H1 (cell line): ENCODE measurements around the gene FAM161A. TPM values are rescaled to one million over a fixed set of nuclear protein-coding genes. Genes with fewer than 3 reads are reported as not detected.

Experiments
- CTCF ChIA-PET: fragments of 300-600 bp; sonication (Branson Sonifier 250); formaldehyde crosslinking; loops from one replicate; lab custom pipeline; 2021; ENCODE audit not compliant: partially characterized antibody; lab: Charles Lee
- POLR2A ChIA-PET: fragments of 300-600 bp; sonication (Branson Sonifier 250); formaldehyde crosslinking; loops from one replicate; lab custom pipeline; 2021; ENCODE audit warnings: inconsistent platforms; ENCODE audit not compliant: partially characterized antibody; lab: Charles Lee
- DNase-seq, 2 experiments: peaks; one replicate each; pipeline versions ENCODE4 v3.0.0 to v3.0.0-alpha.2; 2010 to 2022; ENCODE audit warnings: low spot score in 2 of 2, low read depth in 1 of 2, mixed read lengths in 1 of 2
- FAIRE-seq: peaks from 2 replicates; lab custom pipeline; 2011; peaks lifted over from hg19 to GRCh38; lab: Jason Lieb, UNC
- H2AFZ ChIP-seq: 2 replicates; pipeline ENCODE4 v1.8.1; 2012; ENCODE audit warnings: low read length, inconsistent platforms
- H2AK5ac ChIP-seq: 2 replicates; pipeline ENCODE4 v1.6.1; 2013; ENCODE audit warnings: low read depth, low read length
- H2BK120ac ChIP-seq: replicated peaks from 2 replicates; pipeline ENCODE3; 2013; ENCODE audit warnings: low read depth, low read length, inconsistent platforms
- H2BK12ac ChIP-seq: 2 replicates; pipeline ENCODE4 v1.6.1; 2013; ENCODE audit warnings: low read depth, low read length
- H2BK15ac ChIP-seq: 2 replicates; pipeline ENCODE4 v1.6.1; 2013; ENCODE audit warnings: low read length
- H2BK20ac ChIP-seq: 2 replicates; pipeline ENCODE4 v1.6.1; 2013; ENCODE audit warnings: low read length
- H2BK5ac ChIP-seq: 2 replicates; pipeline ENCODE4 v1.6.1; 2013; ENCODE audit warnings: low read depth, low read length
- H3K14ac ChIP-seq: 2 replicates; pipeline ENCODE4 v1.6.1; 2013; ENCODE audit warnings: inconsistent platforms; ENCODE audit not compliant: insufficient read length
- H3K18ac ChIP-seq: 2 replicates; pipeline ENCODE4 v1.6.1; 2013; ENCODE audit warnings: low read length; ENCODE audit errors: extremely low read depth
- H3K23ac ChIP-seq: 2 replicates; pipeline ENCODE4 v1.6.1; 2013; ENCODE audit warnings: inconsistent platforms; ENCODE audit not compliant: insufficient read length
- H3K23me2 ChIP-seq: 2 replicates; pipeline ENCODE4 v1.6.1; 2013; ENCODE audit warnings: low read depth, low read length
- H3K27ac ChIP-seq: 2 replicates; pipeline ENCODE4 v1.6.1; 2011; ENCODE audit warnings: low read depth, low read length, inconsistent platforms
- H3K27me3 ChIP-seq, 4 experiments: replicated peaks in 1 of 4; 1 replicate in 1 of 4; 2 replicates in 3 of 4; pipeline versions ENCODE4 v1.6.1 to v1.8.1; 2011 to 2013; ENCODE audit warnings: low read length in 3 of 4, mild to moderate bottlenecking in 3 of 4, inconsistent platforms in 2 of 4, mixed read lengths in 2 of 4, moderate library complexity in 1 of 4; ENCODE audit not compliant: control insufficient read depth in 3 of 4, insufficient read depth in 3 of 4; ENCODE audit errors: extremely low read depth in 1 of 4
- H3K36me3 ChIP-seq, 4 experiments: 2 replicates each; pipeline versions ENCODE4 v1.6.1 to v1.8.1; 2011 to 2013; ENCODE audit warnings: mild to moderate bottlenecking in 4 of 4, low read length in 3 of 4, moderate library complexity in 2 of 4, control low read depth in 1 of 4, inconsistent platforms in 1 of 4; ENCODE audit not compliant: insufficient read depth in 4 of 4, control insufficient read depth in 2 of 4
- H3K4ac ChIP-seq: replicated peaks from 2 replicates; pipeline ENCODE3; 2013; ENCODE audit warnings: low read length, low read depth, mixed read lengths, inconsistent platforms; ENCODE audit not compliant: insufficient read length
- H3K4me1 ChIP-seq, 4 experiments: replicated peaks in 1 of 4; 1 replicate in 1 of 4; 2 replicates in 3 of 4; pipeline versions ENCODE4 v1.6.1 to v1.8.1; 2011 to 2013; ENCODE audit warnings: low read length in 3 of 4, inconsistent platforms in 2 of 4, mixed read lengths in 1 of 4; ENCODE audit not compliant: insufficient read depth in 4 of 4, control insufficient read depth in 3 of 4
- H3K4me2 ChIP-seq, 2 experiments: 2 replicates each; pipeline versions ENCODE4 v1.6.1 to v1.8.1; 2011 to 2013; ENCODE audit warnings: low read depth in 2 of 2, low read length in 2 of 2, control low read depth in 1 of 2, inconsistent platforms in 1 of 2, mild to moderate bottlenecking in 1 of 2; ENCODE audit not compliant: insufficient read depth in 1 of 2
- H3K4me3 ChIP-seq, 4 experiments: fragments of 200-600, 300-600 bp in 1 of 4; sonication (generic), shearing (Covaris generic), sonication (Bioruptor Twin) in 1 of 4; 2 replicates each; pipeline versions ENCODE4 v1.5.1 to v1.8.1; 2011 to 2016; ENCODE audit warnings: low read length in 4 of 4, low read depth in 3 of 4, control low read depth in 2 of 4, inconsistent platforms in 2 of 4, mild to moderate bottlenecking in 2 of 4, mixed read lengths in 1 of 4, moderate library complexity in 1 of 4; ENCODE audit not compliant: insufficient read depth in 2 of 4; ENCODE audit errors: extremely low read depth in 1 of 4
- H3K56ac ChIP-seq: replicated peaks from 2 replicates; pipeline ENCODE3; 2013; ENCODE audit warnings: low read depth, mild to moderate bottlenecking, mixed read lengths, low read length, inconsistent platforms; ENCODE audit not compliant: insufficient read length
- H3K79me1 ChIP-seq: 2 replicates; pipeline ENCODE4 v1.6.1; 2013; ENCODE audit warnings: low read depth, low read length, control low read depth
- H3K79me2 ChIP-seq, 2 experiments: 2 replicates each; pipeline versions ENCODE4 v1.6.1 to v1.8.1; 2012 to 2013; ENCODE audit warnings: low read length in 2 of 2, mild to moderate bottlenecking in 2 of 2, inconsistent platforms in 1 of 2; ENCODE audit not compliant: insufficient read depth in 2 of 2, control insufficient read depth in 1 of 2
- H3K9ac ChIP-seq, 4 experiments: replicated peaks in 1 of 4; 1 replicate in 1 of 4; 2 replicates in 3 of 4; pipeline versions ENCODE4 v1.6.1 to v1.8.1; 2011 to 2013; ENCODE audit warnings: low read depth in 3 of 4, low read length in 3 of 4, control low read depth in 2 of 4, mild to moderate bottlenecking in 2 of 4, moderate library complexity in 2 of 4, inconsistent platforms in 1 of 4; ENCODE audit errors: extremely low read depth in 1 of 4
- H3K9me3 ChIP-seq, 2 experiments: 2 replicates each; pipeline versions ENCODE4 v1.6.1 to v1.8.1; 2012 to 2013; ENCODE audit warnings: mild to moderate bottlenecking in 2 of 2, moderate library complexity in 2 of 2, control low read depth in 1 of 2, inconsistent platforms in 1 of 2, low read depth in 1 of 2, low read length in 1 of 2, mixed read lengths in 1 of 2; ENCODE audit not compliant: insufficient read depth in 2 of 2
- H4K20me1 ChIP-seq, 2 experiments: replicated peaks in 1 of 2; 2 replicates each; pipeline versions ENCODE3 to v1.8.1; 2011 to 2013; ENCODE audit warnings: inconsistent platforms in 2 of 2, low read length in 2 of 2, mild to moderate bottlenecking in 1 of 2; ENCODE audit not compliant: insufficient read depth in 2 of 2, control insufficient read depth in 1 of 2
- H4K5ac ChIP-seq: 2 replicates; pipeline ENCODE4 v1.6.1; 2013; ENCODE audit warnings: low read length, low read depth, mixed read lengths, inconsistent platforms; ENCODE audit not compliant: insufficient read length
- H4K8ac ChIP-seq: 2 replicates; pipeline ENCODE4 v1.8.0; 2013; ENCODE audit warnings: mild to moderate bottlenecking, moderate library complexity, low read length, inconsistent platforms; ENCODE audit not compliant: insufficient read depth; ENCODE audit errors: extremely low read depth
- H4K91ac ChIP-seq: replicated peaks from 2 replicates; pipeline ENCODE3; 2013; ENCODE audit warnings: low read length, mixed read lengths, inconsistent platforms; ENCODE audit not compliant: insufficient read length
- ASH2L ChIP-seq: fragments of 200-600, 300-600 bp; sonication (generic); IDR thresholded peaks from one replicate; pipeline ENCODE4 v1.7.1; 2017; ENCODE audit warnings: low read length
- BACH1 ChIP-seq: IDR thresholded peaks from 2 replicates; pipeline ENCODE4 v1.6.1; 2012; ENCODE audit warnings: low read length, improper control_type of control experiment
- BRCA1 ChIP-seq: IDR thresholded peaks from 2 replicates; pipeline ENCODE4 v1.6.1; 2012; ENCODE audit warnings: low read depth, low read length, improper control_type of control experiment
- CBX8 ChIP-seq: fragments of 300-800, 300-1000 bp; sonication (generic); IDR thresholded peaks from 2 replicates; pipeline ENCODE4 v1.7.1; 2016; ENCODE audit warnings: low read depth, low read length, borderline replicate concordance
- MAFK ChIP-seq: IDR thresholded peaks from 2 replicates; pipeline ENCODE4 v1.6.1; 2012; ENCODE audit warnings: low read depth, mild to moderate bottlenecking, improper control_type of control experiment, low read length
- SIN3A ChIP-seq, 2 experiments: IDR thresholded peaks in 1 of 2; conservative IDR thresholded peaks in 1 of 2; 2 replicates each; pipeline ENCODE4 v1.6.1; 2011 to 2012; ENCODE audit warnings: low read length in 2 of 2, improper control_type of control experiment in 1 of 2, low read depth in 1 of 2, mild to moderate bottlenecking in 1 of 2
- TAF1 ChIP-seq: IDR thresholded peaks from 2 replicates; pipeline ENCODE4 v1.6.1; 2011; ENCODE audit warnings: mild to moderate bottlenecking, low read depth, low read length
- TEAD4 ChIP-seq: IDR thresholded peaks from 2 replicates; pipeline ENCODE4 v1.6.1; 2012; ENCODE audit warnings: low read depth, low read length, inconsistent platforms, mixed read lengths
- WGBS, 2 experiments: shearing (Covaris generic) in 1 of 2; methylation state at CpG; one replicate each; pipeline versions ENCODE4 v1.1.6 to v1.1.7; 2013 to 2015; ENCODE audit warnings: low lambda C conversion rate in 2 of 2, mixed read lengths in 2 of 2, inconsistent platforms in 1 of 2, low coverage in 1 of 2, missing lambda C conversion rate in 1 of 2; ENCODE audit not compliant: insufficient replicate concordance in 2 of 2, insufficient coverage in 1 of 2, insufficient read length in 1 of 2; ENCODE audit errors: extremely low coverage in 1 of 2, missing lambda C conversion rate in 1 of 2; 5-methylcytosine and 5-hydroxymethylcytosine counted together
- polyA plus RNA-seq, 7 experiments: library from polyadenylated mRNA; depleted of rRNA in 3 of 7; stranded (reverse) in 5 of 7; unstranded in 2 of 7; fragments of >200 nt in 5 of 7; fragments of 200-250 nt in 2 of 7; gene quantifications; 1 replicate in 5 of 7; 2 replicates in 1 of 7; 4 replicates in 1 of 7; pipeline versions ENCODE4 v1.2.1 to v1.2.3, GENCODE V29; 2011 to 2013; ENCODE audit warnings: missing spikeins in 2 of 7, mixed read lengths in 2 of 7
- total RNA-seq: library from RNA; stranded (reverse); fragmentation: NEBNext Ultra II Directional; extraction: Animal tissue kit (Norgen Biotek cat#: 25700); gene quantifications from 2 replicates; pipeline ENCODE4 v1.2.1, GENCODE V29; 2021

Gene FAM161A
- total and polyA plus RNA-seq, 2 of the 8 experiments (the other 6 are each of a cell fraction or from before 2014, with no cell fraction given) = 1.6 to 9.7 TPM

GRCh38 chr2:61802548-61802947, 51.3 kb downstream of the FAM161A start:
- Histone ChIP-seq H4K5ac (no peak overlapping the region), H3K4me1 (peaks cover 0 to 3% (median 1%) of the 10 kb centered on the region in 4 experiments; a peak in 1 of 7 replicates), H2BK20ac (no peak overlapping the region), H3K79me2 (no peaks in the 10 kb centered on the region), H3K23me2 (no peaks in the 10 kb centered on the region), H3K9ac (no peak overlapping the region), H4K91ac (no peak overlapping the region), H3K14ac (no peak overlapping the region), H3K36me3 (no peaks in the 10 kb centered on the region), H4K8ac (no peak overlapping the region), H2BK5ac (no peak overlapping the region), H2AFZ (no peak overlapping the region), H2BK120ac (no peak overlapping the region), H3K23ac (no peak overlapping the region), H3K56ac (no peak overlapping the region), H4K20me1 (no peaks in the 10 kb centered on the region), H3K27ac (no peak overlapping the region), H2BK15ac (no peak overlapping the region), H3K18ac (no peak overlapping the region), H3K79me1 (no peaks in the 10 kb centered on the region), H2BK12ac (no peak overlapping the region), H3K4me2 (no peak overlapping the region), H3K4me3 (no peak overlapping the region), H3K27me3 (no peaks in the 10 kb centered on the region; a peak in 1 of 7 replicates), H3K4ac (no peak overlapping the region), H3K9me3 (peaks cover 0 to 4% of the 10 kb centered on the region in 2 experiments; a peak in 2 of 4 replicates), H2AK5ac (no peak overlapping the region)
- FAIRE-seq = no peak
- peak in 1 of 2 experiments; percentile 4 for DNase-seq
- TF ChIP-seq BACH1 = no peak
- no peak for TF ChIP-seq BRCA1
- TF ChIP-seq TEAD4 = no peak
- no peak for TF ChIP-seq CBX8
- TF ChIP-seq MAFK = no peak
- no peak for TF ChIP-seq ASH2L
- no peak for TF ChIP-seq TAF1
- TF ChIP-seq SIN3A (conservative IDR thresholded peaks at IDR 0.05 in 1 of 2, IDR thresholded peaks at IDR 0.05 in 1 of 2; ENCODE audit: low read depth in 1 of 2, low read length in 2 of 2) = no peak
- POLR2A ChIA-PET = no interaction called here
- CTCF ChIA-PET = no interaction called here
- WGBS, 2 experiments = 80% methylated on average over 4 of the region's 4 CpGs; no CpG with 5 or more reads in 1 of the 2 experiments
